Brain microvascular endothelial cell (primary cell): ENCODE measurements around the gene CALY.

Experiments used
- DNase-seq: peaks from one replicate; pipeline ENCODE4 v3.0.0-alpha.2; 2020
- H3K27ac ChIP-seq: fragments of 250-450 bp; sonication (Bioruptor Pico); 2 replicates; pipeline ENCODE4 v1.5.1; 2020; ENCODE audit warnings: mild to moderate bottlenecking, moderate library complexity
- H3K27me3 ChIP-seq: fragments of 250-450 bp; sonication (Bioruptor Pico); replicated peaks from 2 replicates; pipeline ENCODE4 v1.5.1; 2020; ENCODE audit warnings: mild to moderate bottlenecking
- H3K36me3 ChIP-seq: fragments of 250-450 bp; sonication (Bioruptor Pico); replicated peaks from 2 replicates; pipeline ENCODE4 v1.5.1; 2020; ENCODE audit warnings: mild to moderate bottlenecking
- H3K4me3 ChIP-seq: 2 replicates; pipeline ENCODE4 v1.5.1; 2011; ENCODE audit warnings: low read depth, mild to moderate bottlenecking, control low read depth, low read length, moderate library complexity
- CTCF ChIP-seq: IDR thresholded peaks from 2 replicates; pipeline ENCODE4 v1.5.1; 2011; ENCODE audit warnings: low read depth, mild to moderate bottlenecking, moderate library complexity, low read length, control low read depth, inconsistent platforms; ENCODE audit errors: missing control alignments
- in situ Hi-C: cut with HindIII; loops from 2 replicates; pipeline ENCODE4 v1.10.0; 2017; ENCODE audit warnings: low sequenced_read_pairs, low pct_ligation_motif_present

Gene CALY

GRCh38 chr10:133336577-133337369 is at the start of gene CALY:
CALY (minus strand) TSS chr10:133336896; CDS start chr10:133328989, 7,907 bp downstream.
- in situ Hi-C loops = no loop called here
- H3K27ac ChIP-seq = no peak within 1 kb of the TSS
- no peak for DNase-seq
- no peak for TF ChIP-seq CTCF
- H3K36me3 ChIP-seq = no peaks in the 10 kb centered on the region
- peaks cover 28% of the 10 kb centered on the region for H3K27me3 ChIP-seq
- no peak within 1 kb of the TSS for H3K4me3 ChIP-seq

DNA sequence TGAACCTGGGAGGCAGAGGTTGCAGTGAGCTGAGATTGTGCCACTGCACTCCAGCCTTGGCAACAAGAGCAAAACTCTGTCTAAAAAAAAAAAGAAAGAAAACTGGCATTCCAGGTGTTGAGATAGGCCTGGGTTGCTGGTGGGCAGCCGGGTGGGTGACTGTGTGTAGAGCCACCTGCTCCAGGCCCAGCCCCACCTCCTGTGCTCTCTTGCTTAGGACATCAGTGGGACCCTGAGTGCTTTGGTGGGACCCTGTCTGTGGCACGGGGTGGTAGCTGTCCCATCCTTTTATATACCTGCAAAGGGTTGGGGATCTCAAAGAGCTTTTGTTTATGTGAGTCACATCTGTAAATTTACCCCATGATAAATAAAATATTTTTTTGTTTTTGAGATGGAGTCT is 48.5 kb upstream of the CALY start:
- no peaks in the 10 kb centered on the region for H3K27me3 ChIP-seq
- no peak for DNase-seq
- no peak overlapping the region for H3K4me3 ChIP-seq
- in situ Hi-C loops = no loop called here
- no peaks in the 10 kb centered on the region for H3K36me3 ChIP-seq
- H3K27ac ChIP-seq = no peak overlapping the region
- TF ChIP-seq CTCF = no peak

GRCh38 chr10:133384071-133384470 is 47.4 kb upstream of the CALY start:
- Histone ChIP-seq H3K27ac (no peak overlapping the region), H3K36me3 (no peaks in the 10 kb centered on the region), H3K4me3 (no peak overlapping the region), H3K27me3 (no peaks in the 10 kb centered on the region)
- in situ Hi-C loops = no loop called here
- no peak for TF ChIP-seq CTCF
- DNase-seq = no peak

GRCh38 chr10:133383551-133383950 is 46.9 kb upstream of the CALY start:
- H3K27ac ChIP-seq = no peak overlapping the region
- in situ Hi-C loops = no loop called here
- no peak for TF ChIP-seq CTCF

GRCh38 chr10:133381036-133381435 is 44.3 kb upstream of the CALY start:
- DNase-seq = no peak
- Histone ChIP-seq H3K4me3 (no peak overlapping the region), H3K27ac (no peak overlapping the region), H3K36me3 (no peaks in the 10 kb centered on the region), H3K27me3 (no peaks in the 10 kb centered on the region)
- TF ChIP-seq CTCF = no peak
- in situ Hi-C loops = no loop called here

More at GRCh38 chr10:133383551-133383950, 46.9 kb upstream of the CALY start:
- Histone ChIP-seq H3K27me3 (no peaks in the 10 kb centered on the region), H3K4me3 (no peak overlapping the region), H3K36me3 (no peaks in the 10 kb centered on the region)
- DNase-seq = no peak
